Trophoblast cell (in vitro differentiated cells and primary cell): Measurements from ENCODE around the gene LRRC72.

ENCODE experiments used
- DNase-seq, 2 donors: peaks; one replicate each; pipeline ENCODE4 v3.0.0-alpha.2; 2016
- H2AFZ ChIP-seq: 2 replicates; pipeline ENCODE4 v1.6.1; 2013; ENCODE audit warnings: low read length, moderate library complexity, mild to moderate bottlenecking; ENCODE audit not compliant: insufficient read depth, poor library complexity
- H2AK5ac ChIP-seq: 2 replicates; pipeline ENCODE4 v1.6.1; 2013; ENCODE audit warnings: mild to moderate bottlenecking, low read length
- H2BK120ac ChIP-seq: 2 replicates; pipeline ENCODE4 v1.6.1; 2013; ENCODE audit warnings: low read length, mild to moderate bottlenecking, moderate library complexity; ENCODE audit not compliant: insufficient read depth, poor library complexity
- H2BK12ac ChIP-seq: 2 replicates; pipeline ENCODE4 v1.6.1; 2013; ENCODE audit warnings: mild to moderate bottlenecking, low read length, moderate library complexity
- H2BK5ac ChIP-seq: 2 replicates; pipeline ENCODE4 v1.6.1; 2013; ENCODE audit warnings: low read length, low read depth, moderate library complexity, mild to moderate bottlenecking; ENCODE audit not compliant: poor library complexity
- H3K14ac ChIP-seq: 2 replicates; pipeline ENCODE4 v1.6.1; 2013; ENCODE audit warnings: mild to moderate bottlenecking, low read length
- H3K18ac ChIP-seq: 2 replicates; pipeline ENCODE4 v1.6.1; 2013; ENCODE audit warnings: mild to moderate bottlenecking, low read length
- H3K23ac ChIP-seq: 2 replicates; pipeline ENCODE4 v1.6.1; 2013; ENCODE audit warnings: low read length
- H3K27ac ChIP-seq: 2 replicates; pipeline ENCODE4 v1.5.1; 2013; ENCODE audit warnings: low read depth, mild to moderate bottlenecking, inconsistent platforms, low read length, moderate library complexity
- H3K27me3 ChIP-seq: 2 replicates; pipeline ENCODE4 v1.6.1; 2013; ENCODE audit warnings: inconsistent platforms, mild to moderate bottlenecking, low read length, moderate library complexity; ENCODE audit not compliant: insufficient read depth
- H3K36me3 ChIP-seq, 2 experiments: 1 replicate in 1 of 2; 2 replicates in 1 of 2; pipeline ENCODE4 v1.6.1; 2013; ENCODE audit warnings: low read length in 2 of 2, mild to moderate bottlenecking in 2 of 2, moderate library complexity in 1 of 2; ENCODE audit not compliant: insufficient read depth in 2 of 2, control insufficient read depth in 1 of 2
- H3K4ac ChIP-seq: 2 replicates; pipeline ENCODE4 v1.6.1; 2013; ENCODE audit warnings: low read depth, mild to moderate bottlenecking, low read length, moderate library complexity
- H3K4me1 ChIP-seq, 2 experiments: 1 replicate in 1 of 2; 2 replicates in 1 of 2; pipeline ENCODE4 v1.6.1; 2013; ENCODE audit warnings: low read length in 2 of 2, mild to moderate bottlenecking in 2 of 2, moderate library complexity in 1 of 2; ENCODE audit not compliant: insufficient read depth in 2 of 2, control insufficient read depth in 1 of 2
- H3K4me2 ChIP-seq: 2 replicates; pipeline ENCODE4 v1.6.1; 2013; ENCODE audit warnings: inconsistent platforms, mild to moderate bottlenecking, low read length, moderate library complexity
- H3K4me3 ChIP-seq: 2 replicates; pipeline ENCODE4 v1.5.1; 2013; ENCODE audit warnings: mild to moderate bottlenecking, low read depth, low read length, inconsistent platforms
- H3K79me1 ChIP-seq: one replicate; pipeline ENCODE4 v1.6.1; 2013; ENCODE audit warnings: low read length
- H3K79me2 ChIP-seq: 2 replicates; pipeline ENCODE4 v1.6.1; 2013; ENCODE audit warnings: low read length, mild to moderate bottlenecking; ENCODE audit not compliant: control insufficient read depth, insufficient read depth, poor library complexity
- H3K9ac ChIP-seq: 2 replicates; pipeline ENCODE4 v1.6.1; 2013; ENCODE audit warnings: mild to moderate bottlenecking, low read length
- H3K9me3 ChIP-seq: 2 replicates; pipeline ENCODE4 v1.6.1; 2013; ENCODE audit warnings: low read depth, mild to moderate bottlenecking, control low read depth, inconsistent platforms, low read length; ENCODE audit not compliant: insufficient read depth
- H4K12ac ChIP-seq: 2 replicates; pipeline ENCODE4 v1.6.1; 2013; ENCODE audit warnings: low read depth, mild to moderate bottlenecking, low read length, moderate library complexity
- H4K8ac ChIP-seq: 2 replicates; pipeline ENCODE4 v1.6.1; 2013; ENCODE audit warnings: low read depth, mild to moderate bottlenecking, low read length, moderate library complexity
- H4K91ac ChIP-seq: one replicate; pipeline ENCODE4 v1.6.1; 2013; ENCODE audit warnings: low read depth, mild to moderate bottlenecking, low read length, moderate library complexity
- WGBS: extraction: QIAGEN DNeasy Blood & Tissue Kit; methylation state at CpG from one replicate; pipeline ENCODE4 v1.1.7; 2013; ENCODE audit warnings: missing lambda C conversion rate; ENCODE audit not compliant: insufficient read length, insufficient coverage; ENCODE audit errors: extremely low coverage; 5-methylcytosine and 5-hydroxymethylcytosine counted together

LRRC72 gene

GRCh38 chr7:16615228-16615627, 88.6 kb downstream of the LRRC72 start:
- Histone ChIP-seq H3K27ac (no peak overlapping the region), H3K4me1 (no peaks in the 10 kb centered on the region), H2AK5ac (no peak overlapping the region), H3K4me2 (no peak overlapping the region), H3K27me3 (no peaks in the 10 kb centered on the region), H2BK12ac (no peak overlapping the region), H3K23ac (no peak overlapping the region), H2AFZ (no peak overlapping the region), H3K79me1 (no peaks in the 10 kb centered on the region), H3K9ac (peak overlapping the region; percentile 43), H3K9me3 (peaks cover 3% of the 10 kb centered on the region), H4K8ac (no peak overlapping the region), H4K91ac (no peak overlapping the region), H4K12ac (no peak overlapping the region), H3K4me3 (no peak overlapping the region), H3K36me3 (peaks cover 11 to 14% of the 10 kb centered on the region in 2 experiments), H3K79me2 (no peaks in the 10 kb centered on the region), H2BK5ac (no peak overlapping the region), H2BK120ac (no peak overlapping the region), H3K18ac (no peak overlapping the region), H3K14ac (no peak overlapping the region), H3K4ac (no peak overlapping the region)
- WGBS, result no CpG with 5 or more reads among the region's 5 CpGs
- DNase-seq, result no peak

DNA sequence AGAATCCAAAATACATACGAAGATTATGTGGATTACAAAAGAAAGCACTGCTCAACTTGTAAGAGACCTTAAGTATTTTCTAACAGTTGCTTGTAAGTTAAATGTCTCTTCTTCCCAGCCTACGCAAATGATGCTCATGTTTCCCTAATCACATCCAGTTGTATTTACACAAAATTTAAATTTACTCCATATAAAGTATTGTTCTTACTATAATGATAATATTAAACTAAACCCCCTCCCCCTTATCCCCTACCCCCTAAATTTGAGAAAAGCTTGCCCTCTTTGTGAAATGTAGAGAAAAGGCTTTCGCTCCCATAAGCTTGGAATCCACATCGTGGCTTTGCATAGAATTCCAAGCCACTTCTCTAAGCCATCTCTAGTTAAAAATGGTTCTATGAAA, 89.5 kb downstream of the LRRC72 start:
- H3K4me2 ChIP-seq, result no peak overlapping the region
- no peak overlapping the region for H2BK120ac ChIP-seq
- no peak overlapping the region for H3K18ac ChIP-seq
- H2BK12ac ChIP-seq, result no peak overlapping the region
- H3K9me3 ChIP-seq, result peaks cover 3% of the 10 kb centered on the region
- no peak overlapping the region for H3K4ac ChIP-seq
- no peaks in the 10 kb centered on the region for H3K79me1 ChIP-seq
- H3K23ac ChIP-seq, result no peak overlapping the region
- H4K8ac ChIP-seq, result no peak overlapping the region
- no peak overlapping the region for H2AK5ac ChIP-seq
- no peaks in the 10 kb centered on the region for H3K27me3 ChIP-seq
- DNase-seq, result no peak
- H3K9ac ChIP-seq, result no peak overlapping the region
- no peak overlapping the region for H3K14ac ChIP-seq
- WGBS, result no CpG with 5 or more reads among the region's 4 CpGs
- no peak overlapping the region for H2AFZ ChIP-seq
- H3K79me2 ChIP-seq, result no peaks in the 10 kb centered on the region
- no peak overlapping the region for H3K27ac ChIP-seq
- H4K12ac ChIP-seq, result no peak overlapping the region
- no peak overlapping the region for H2BK5ac ChIP-seq
- no peaks in the 10 kb centered on the region for H3K4me1 ChIP-seq
- H4K91ac ChIP-seq, result no peak overlapping the region
- H3K36me3 ChIP-seq, result peaks cover 11 to 14% of the 10 kb centered on the region in 2 experiments
- no peak overlapping the region for H3K4me3 ChIP-seq

DNA sequence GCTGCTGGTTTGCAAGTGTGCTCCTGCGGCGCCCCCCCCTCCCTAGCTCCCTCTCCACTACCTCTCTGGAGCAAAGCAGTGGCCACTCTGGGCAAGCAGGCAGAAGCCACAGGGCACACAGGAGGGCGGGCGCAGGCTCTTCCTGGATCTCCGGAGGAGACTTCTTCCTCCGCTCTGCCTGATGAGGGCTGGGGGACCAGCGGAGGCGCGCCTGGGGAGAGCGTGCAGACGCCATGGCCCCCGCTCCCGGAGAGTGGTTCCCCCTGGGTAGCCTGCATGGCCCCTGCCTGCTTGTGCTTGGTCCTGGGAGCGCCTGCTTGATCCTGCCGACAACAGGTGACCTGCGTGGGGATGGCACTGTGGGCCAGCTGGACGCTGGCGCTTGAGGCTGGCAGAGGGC, 89.9 kb downstream of the LRRC72 start:
- Histone ChIP-seq H3K27ac (no peak overlapping the region), H3K36me3 (peaks cover 12 to 14% of the 10 kb centered on the region in 2 experiments), H2AK5ac (no peak overlapping the region), H4K8ac (no peak overlapping the region), H3K27me3 (no peaks in the 10 kb centered on the region), H3K23ac (no peak overlapping the region), H2AFZ (no peak overlapping the region), H3K9me3 (peaks cover 3% of the 10 kb centered on the region), H3K4me3 (no peak overlapping the region), H3K4ac (no peak overlapping the region), H3K14ac (no peak overlapping the region), H3K4me2 (no peak overlapping the region), H3K9ac (peak overlapping the region; percentile 55), H3K18ac (no peak overlapping the region), H4K91ac (no peak overlapping the region), H2BK120ac (no peak overlapping the region), H3K4me1 (no peaks in the 10 kb centered on the region), H2BK5ac (no peak overlapping the region), H4K12ac (no peak overlapping the region), H2BK12ac (no peak overlapping the region), H3K79me1 (no peaks in the 10 kb centered on the region), H3K79me2 (no peaks in the 10 kb centered on the region)
- DNase-seq, result no peak
- no CpG with 5 or more reads among the region's 18 CpGs for WGBS

DNA sequence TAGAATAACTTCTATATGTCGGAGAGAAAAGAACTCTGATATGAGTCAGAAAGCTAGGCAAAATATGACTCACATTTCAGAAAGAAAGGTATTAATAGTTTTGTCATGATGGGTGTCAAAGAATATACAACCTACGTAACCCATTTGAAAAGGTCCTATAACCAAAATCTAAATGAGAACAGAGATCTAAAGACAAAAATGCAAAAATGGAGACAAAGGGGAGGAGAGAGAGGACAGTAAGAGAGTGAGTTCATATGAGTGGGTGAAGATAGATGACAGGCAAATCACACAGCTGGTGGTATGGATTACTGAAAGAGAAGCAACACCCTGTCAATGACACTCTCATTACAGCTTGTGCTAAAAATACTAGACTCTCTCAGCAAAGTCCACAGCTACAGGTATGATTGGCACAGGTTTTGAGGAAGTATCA, 93.4 kb downstream of the LRRC72 start:
- Histone ChIP-seq H3K79me1 (no peaks in the 10 kb centered on the region), H3K36me3 (peaks cover 12 to 14% of the 10 kb centered on the region in 2 experiments), H3K79me2 (no peaks in the 10 kb centered on the region), H3K14ac (no peak overlapping the region), H2AFZ (no peak overlapping the region), H3K4me2 (no peak overlapping the region), H2BK120ac (no peak overlapping the region), H2BK5ac (no peak overlapping the region), H3K27ac (no peak overlapping the region), H3K9me3 (peaks cover 3% of the 10 kb centered on the region), H2BK12ac (no peak overlapping the region), H3K9ac (no peak overlapping the region), H3K23ac (no peak overlapping the region), H4K91ac (no peak overlapping the region), H4K12ac (no peak overlapping the region), H2AK5ac (no peak overlapping the region), H3K4ac (no peak overlapping the region), H3K27me3 (no peaks in the 10 kb centered on the region), H3K4me3 (no peak overlapping the region), H3K4me1 (no peaks in the 10 kb centered on the region), H4K8ac (no peak overlapping the region), H3K18ac (no peak overlapping the region)
- no CpG with 5 or more reads among the region's 2 CpGs for WGBS
- peak in 1 of 2 donors; percentile 9 for DNase-seq
